Measurements from ENCODE around the gene CENPH. TPM values are rescaled to one million over a fixed set of nuclear protein-coding genes. Genes with fewer than 3 reads are reported as not detected.
A peak's percentile ranks its signal among the peaks of the same experiment; 100 is the strongest.
"Not testable (repeated sequence)": the region's sequence is repeated elsewhere in the genome, so short reads cannot be mapped to it uniquely, and the experiment has no call there.

The CENPH gene
- total and polyA plus RNA-seq, 2 donors, result 3.9 to 20.5 TPM

DNA sequence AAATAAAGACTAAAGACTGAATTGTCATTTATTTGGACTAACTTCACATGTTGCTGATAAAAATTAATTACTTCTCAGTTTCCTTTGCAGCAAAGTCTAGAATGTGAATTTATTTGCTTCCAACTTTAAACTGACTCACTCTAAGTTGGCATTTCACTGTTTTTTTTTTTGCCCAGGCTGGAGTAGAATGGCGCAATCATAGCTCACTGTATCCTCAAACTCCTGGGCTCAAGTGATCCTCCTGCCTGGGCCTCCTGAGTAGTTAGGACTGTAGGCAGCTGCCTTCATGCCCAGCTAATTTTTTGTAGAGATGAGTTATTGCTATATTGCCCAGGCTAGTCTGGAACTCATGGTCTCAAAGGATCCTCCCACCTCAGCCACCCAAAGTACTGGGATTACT lies 18.9 kb upstream of the CENPH start:
- H3K4me1 ChIP-seq (ENCODE audit: insufficient read depth), result no peaks in the 10 kb centered on the region
- no peak overlapping the region for H3K27ac ChIP-seq (ENCODE audit: low read depth)
- H3K4me3 ChIP-seq (ENCODE audit: low read depth, low read length), result no peak overlapping the region
- 100% methylated on average over 1 of the region's 1 CpG for WGBS
- DNase-seq (ENCODE audit: extremely low spot score), result no peak
- H3K36me3 ChIP-seq (ENCODE audit: insufficient read depth), result peaks cover 2% of the 10 kb centered on the region

DNA sequence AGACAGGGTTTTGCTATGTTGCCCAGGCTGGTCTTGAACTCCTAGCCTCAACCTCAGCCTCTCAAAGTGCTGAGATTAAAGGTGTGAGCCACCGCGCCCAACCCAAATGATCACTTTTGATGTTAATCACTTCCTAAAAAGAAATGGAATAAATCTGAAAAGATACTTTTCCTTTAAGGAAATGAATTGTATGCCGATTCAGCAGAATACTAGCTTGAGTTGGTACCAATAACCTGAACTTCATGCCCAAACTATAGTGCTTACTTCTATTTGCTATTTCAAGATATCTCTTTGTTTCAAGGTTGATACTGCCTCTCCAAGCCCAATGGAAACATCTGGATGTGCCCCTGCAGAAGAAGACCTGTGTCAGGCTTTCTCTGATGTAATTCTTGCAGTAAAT lies 18.4 kb upstream of the CENPH start:
- no peaks in the 10 kb centered on the region for H3K4me1 ChIP-seq (ENCODE audit: insufficient read depth)
- 97% methylated on average over 3 of the region's 3 CpGs for WGBS
- peaks cover 2% of the 10 kb centered on the region for H3K36me3 ChIP-seq (ENCODE audit: insufficient read depth)
- no peak for DNase-seq (ENCODE audit: extremely low spot score)
- H3K27ac ChIP-seq (ENCODE audit: low read depth), result no peak overlapping the region
- no peak overlapping the region for H3K4me3 ChIP-seq (ENCODE audit: low read depth, low read length)

DNA sequence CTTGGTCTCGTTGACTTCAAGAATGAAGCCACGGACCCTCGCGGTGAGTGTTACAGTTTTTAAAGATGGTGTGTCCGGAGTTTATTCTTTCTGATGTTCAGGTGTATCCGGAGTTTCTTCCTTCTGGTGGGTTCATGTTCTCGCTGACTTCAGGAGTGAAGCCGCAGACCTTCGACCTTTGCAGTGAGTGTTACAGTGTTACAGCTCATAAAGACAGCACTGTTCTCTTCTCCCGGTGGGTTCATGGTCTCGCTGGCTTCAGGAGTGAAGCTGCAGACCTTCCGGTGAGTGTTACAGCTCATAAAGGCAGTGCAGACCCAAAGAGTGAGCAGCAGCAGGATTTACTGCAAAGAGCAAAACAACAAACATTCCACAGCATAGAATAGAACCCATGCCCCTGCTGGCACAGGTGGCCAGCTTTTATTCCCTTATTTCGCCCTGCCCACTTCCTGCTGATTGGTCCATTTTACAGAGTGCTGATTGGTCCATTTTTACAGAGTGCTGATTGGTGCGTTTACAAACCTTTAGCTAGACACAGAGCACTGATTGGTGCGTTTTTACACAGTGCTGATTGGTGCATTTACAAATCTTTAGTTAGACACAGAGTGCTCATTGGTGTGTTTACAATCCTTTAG lies 7.6 kb upstream of the CENPH start:
- H3K27ac ChIP-seq (ENCODE audit: low read depth); H3K4me3 ChIP-seq (ENCODE audit: low read depth, low read length); H3K4me1 ChIP-seq (ENCODE audit: insufficient read depth); H3K36me3 ChIP-seq (ENCODE audit: insufficient read depth); DNase-seq (ENCODE audit: extremely low spot score): not testable (repeated sequence)
- WGBS, result 89% methylated on average over 15 of the region's 15 CpGs

DNA sequence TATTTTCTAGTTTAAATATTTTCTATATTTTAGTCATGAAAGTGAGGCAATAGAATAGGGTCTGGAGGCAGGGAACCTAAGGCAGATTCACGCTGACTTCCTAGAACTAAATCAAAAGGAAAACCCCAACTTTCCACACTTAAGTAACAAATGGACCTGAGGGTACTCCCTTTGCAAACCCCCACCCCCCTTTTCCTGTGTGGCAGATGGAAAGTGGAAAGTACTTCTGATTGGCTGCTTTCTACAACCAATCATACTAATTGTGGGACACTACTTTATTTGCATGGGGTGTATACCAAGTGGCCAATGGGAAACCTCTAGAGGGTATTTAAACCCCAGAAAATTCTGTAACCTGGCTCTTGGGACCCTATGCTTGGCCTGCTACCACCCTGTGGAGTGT lies 4.8 kb upstream of the CENPH start:
- Histone ChIP-seq H3K4me1 (ENCODE audit: insufficient read depth) (no peaks in the 10 kb centered on the region), H3K27ac (ENCODE audit: low read depth) (no peak overlapping the region), H3K36me3 (ENCODE audit: insufficient read depth) (no peaks in the 10 kb centered on the region), H3K4me3 (ENCODE audit: low read depth, low read length) (no peak overlapping the region)
- 91% methylated on average over 1 of the region's 1 CpG for WGBS
- DNase-seq (ENCODE audit: extremely low spot score), result no peak

DNA sequence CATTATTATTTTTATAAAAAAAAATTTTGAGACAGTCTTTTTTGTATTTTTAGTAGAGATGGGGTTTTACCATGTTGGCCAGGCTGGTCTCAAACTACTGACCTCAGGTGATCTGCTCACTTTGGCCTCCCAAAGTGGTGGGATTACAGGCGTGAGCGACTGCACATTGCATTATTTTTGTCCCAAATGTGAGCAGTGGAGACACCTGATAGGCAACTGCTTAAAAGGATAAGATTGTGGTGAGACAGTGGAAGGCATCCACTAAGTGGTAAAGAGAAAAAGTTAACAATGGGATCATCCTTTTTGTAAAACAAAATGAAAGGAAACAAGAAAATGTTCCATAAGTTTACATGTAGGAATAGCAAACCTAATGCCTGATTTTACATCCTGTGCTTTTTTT lies 2.0 kb upstream of the CENPH start:
- WGBS, result 89% methylated on average over 2 of the region's 2 CpGs
- Histone ChIP-seq H3K4me1 (ENCODE audit: insufficient read depth) (peaks cover 2% of the 10 kb centered on the region), H3K4me3 (ENCODE audit: low read depth, low read length) (no peak overlapping the region), H3K36me3 (ENCODE audit: insufficient read depth) (no peaks in the 10 kb centered on the region), H3K27ac (ENCODE audit: low read depth) (no peak overlapping the region)
- no peak for DNase-seq (ENCODE audit: extremely low spot score)

DNA sequence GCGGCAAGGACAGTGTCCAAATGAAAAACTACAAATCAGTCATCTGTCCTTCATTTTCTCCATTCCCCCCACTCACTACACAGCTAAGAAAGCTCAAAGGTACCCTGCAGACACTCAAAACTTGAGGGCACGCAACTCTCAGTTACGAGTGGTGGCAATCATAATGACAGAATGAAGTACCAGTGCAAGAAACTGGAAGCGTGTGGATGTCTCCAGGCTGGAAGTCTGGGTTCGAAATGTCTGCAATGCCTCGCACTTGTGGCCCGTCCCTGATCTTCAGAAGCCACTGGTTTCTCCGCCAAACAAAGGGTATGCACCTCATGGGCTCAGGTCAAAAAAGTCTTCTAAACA lies 597 bp upstream of the CENPH start:
- 13% methylated on average over 8 of the region's 8 CpGs for WGBS
- H3K27ac ChIP-seq (ENCODE audit: low read depth), result peak overlapping the region; percentile 4
- DNase-seq (ENCODE audit: extremely low spot score), result no peak
- peaks cover 2% of the 10 kb centered on the region for H3K4me1 ChIP-seq (ENCODE audit: insufficient read depth)
- H3K4me3 ChIP-seq (ENCODE audit: low read depth, low read length), result peak overlapping the region; percentile 69
- H3K36me3 ChIP-seq (ENCODE audit: insufficient read depth), result no peaks in the 10 kb centered on the region

DNA sequence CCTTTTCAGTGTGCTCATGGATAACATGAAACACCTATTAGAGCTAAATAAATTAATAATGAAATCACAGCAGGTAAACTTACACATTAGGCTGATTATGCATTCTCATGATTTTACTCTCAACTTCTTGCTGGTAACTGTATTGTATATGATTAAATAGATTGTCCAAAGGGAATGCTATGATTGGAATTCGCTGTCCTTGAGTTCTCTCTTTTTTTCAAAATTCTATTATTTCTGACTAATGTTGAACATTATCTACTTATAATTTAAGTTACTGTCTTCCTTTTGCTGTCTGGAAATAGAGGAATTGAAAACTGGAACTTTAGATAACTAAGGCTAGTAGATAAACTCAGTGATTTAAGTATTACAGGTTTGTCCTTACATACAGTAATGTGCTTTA lies 13.1 kb downstream of the CENPH start:
- WGBS, result 94% methylated on average over 1 of the region's 1 CpG
- DNase-seq (ENCODE audit: extremely low spot score), result no peak
- H3K36me3 ChIP-seq (ENCODE audit: insufficient read depth), result no peaks in the 10 kb centered on the region
- no peak overlapping the region for H3K27ac ChIP-seq (ENCODE audit: low read depth)
- H3K4me1 ChIP-seq (ENCODE audit: insufficient read depth), result no peaks in the 10 kb centered on the region
- no peak overlapping the region for H3K4me3 ChIP-seq (ENCODE audit: low read depth, low read length)

DNA sequence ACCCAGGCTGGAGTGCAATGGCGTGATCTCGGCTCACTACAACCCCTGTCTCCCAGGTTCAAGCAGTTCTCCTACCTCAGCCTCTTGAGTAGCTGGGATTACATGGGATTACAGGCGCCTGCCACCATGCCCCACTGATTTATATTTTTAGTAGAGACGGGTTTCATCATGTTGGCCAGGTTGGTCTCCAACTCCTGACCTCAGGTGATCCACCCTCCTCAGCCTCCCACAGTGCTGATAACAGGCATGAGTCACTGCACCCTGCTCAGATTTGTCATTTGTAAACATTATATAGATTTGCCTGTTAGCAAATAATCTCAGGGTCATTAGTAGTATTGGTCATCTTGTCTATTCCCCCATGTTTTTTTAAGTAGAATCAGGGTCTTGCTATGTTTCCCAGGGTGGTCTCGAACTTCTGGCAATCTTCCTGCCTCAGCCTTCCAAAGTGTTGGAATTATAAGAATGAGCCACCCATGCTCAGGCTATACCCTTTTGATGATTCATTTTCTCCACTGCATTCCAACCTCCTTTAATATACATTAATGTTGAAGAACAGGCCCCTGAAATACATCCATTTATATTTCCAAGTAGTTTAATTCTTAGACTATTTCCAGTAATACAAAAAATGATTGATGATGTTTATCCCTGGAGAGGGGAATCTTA lies 17.3 kb downstream of the CENPH start:
- Histone ChIP-seq H3K4me3 (ENCODE audit: low read depth, low read length) (no peak overlapping the region), H3K4me1 (ENCODE audit: insufficient read depth) (no peaks in the 10 kb centered on the region), H3K27ac (ENCODE audit: low read depth) (no peak overlapping the region), H3K36me3 (ENCODE audit: insufficient read depth) (no peaks in the 10 kb centered on the region)
- WGBS, result 89% methylated on average over 5 of the region's 5 CpGs
- DNase-seq (ENCODE audit: extremely low spot score), result no peak

DNA sequence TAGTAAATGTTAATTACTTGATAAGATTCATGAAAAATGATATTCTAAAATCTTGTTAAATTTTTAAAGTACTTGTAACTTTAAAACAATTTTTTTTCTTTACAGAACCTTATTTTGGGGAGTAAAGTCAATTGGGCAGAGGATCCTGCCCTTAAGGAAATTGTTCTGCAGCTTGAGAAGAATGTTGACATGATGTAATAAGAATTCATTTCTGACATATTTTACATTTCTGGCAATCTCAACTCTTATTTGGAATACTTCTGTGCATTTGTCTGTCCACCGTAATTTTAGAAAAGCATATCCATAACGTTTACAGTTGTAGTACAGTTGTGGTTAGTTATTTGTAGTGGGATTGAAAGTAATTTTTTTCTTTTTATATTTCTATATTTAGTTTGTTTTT lies 20.2 kb downstream of the CENPH start:
- Histone ChIP-seq H3K27ac (ENCODE audit: low read depth) (no peak overlapping the region), H3K4me3 (ENCODE audit: low read depth, low read length) (no peak overlapping the region), H3K36me3 (ENCODE audit: insufficient read depth) (no peaks in the 10 kb centered on the region), H3K4me1 (ENCODE audit: insufficient read depth) (no peaks in the 10 kb centered on the region)
- 65% methylated on average over 2 of the region's 2 CpGs for WGBS
- no peak for DNase-seq (ENCODE audit: extremely low spot score)

DNA sequence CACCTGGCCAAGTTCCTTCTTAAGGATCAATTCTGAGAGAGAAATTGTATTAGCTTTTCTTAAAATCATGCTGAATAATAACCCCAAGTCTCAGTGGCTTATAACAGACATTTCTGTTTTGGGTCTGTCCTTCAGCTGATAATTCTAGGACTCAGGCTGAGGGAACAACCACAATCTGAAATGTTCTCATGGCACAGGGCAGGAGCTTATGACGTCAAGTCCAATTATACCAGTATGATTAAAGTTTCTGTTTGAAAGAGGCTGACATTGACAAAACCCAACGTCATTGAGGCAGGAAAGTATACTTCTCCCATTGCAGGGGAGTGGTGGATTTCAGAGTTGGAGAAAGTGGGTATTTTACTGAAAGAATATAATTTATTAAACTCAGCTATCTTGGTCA lies 21.8 kb downstream of the CENPH start:
- WGBS, result 88% methylated on average over 2 of the region's 2 CpGs
- DNase-seq (ENCODE audit: extremely low spot score), result no peak
- Histone ChIP-seq H3K4me3 (ENCODE audit: low read depth, low read length) (no peak overlapping the region), H3K36me3 (ENCODE audit: insufficient read depth) (no peaks in the 10 kb centered on the region), H3K27ac (ENCODE audit: low read depth) (no peak overlapping the region), H3K4me1 (ENCODE audit: insufficient read depth) (no peaks in the 10 kb centered on the region)

DNA sequence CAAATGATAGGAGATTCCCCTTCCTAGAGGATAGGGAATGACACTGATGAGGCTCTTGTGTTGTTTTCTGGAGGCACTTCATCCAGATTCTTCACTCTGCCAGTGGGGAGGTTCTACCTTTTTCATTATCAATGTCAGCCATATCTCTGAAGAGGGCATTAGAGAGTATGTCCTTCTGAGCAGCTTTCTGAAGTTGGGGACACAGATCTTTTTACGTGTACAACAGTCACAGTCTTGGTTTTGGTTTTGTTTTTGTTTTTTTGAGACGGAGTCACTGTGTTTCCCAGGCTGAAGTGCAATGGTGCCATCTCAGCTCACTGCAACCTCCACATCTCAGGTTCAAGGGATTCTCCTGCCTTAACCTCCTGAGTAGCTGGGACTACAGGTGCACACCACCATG lies 22.6 kb downstream of the CENPH start:
- H3K36me3 ChIP-seq (ENCODE audit: insufficient read depth), result no peaks in the 10 kb centered on the region
- no peak overlapping the region for H3K4me3 ChIP-seq (ENCODE audit: low read depth, low read length)
- no peak overlapping the region for H3K27ac ChIP-seq (ENCODE audit: low read depth)
- H3K4me1 ChIP-seq (ENCODE audit: insufficient read depth), result no peaks in the 10 kb centered on the region
- 88% methylated on average over 2 of the region's 2 CpGs for WGBS
- no peak for DNase-seq (ENCODE audit: extremely low spot score)

DNA sequence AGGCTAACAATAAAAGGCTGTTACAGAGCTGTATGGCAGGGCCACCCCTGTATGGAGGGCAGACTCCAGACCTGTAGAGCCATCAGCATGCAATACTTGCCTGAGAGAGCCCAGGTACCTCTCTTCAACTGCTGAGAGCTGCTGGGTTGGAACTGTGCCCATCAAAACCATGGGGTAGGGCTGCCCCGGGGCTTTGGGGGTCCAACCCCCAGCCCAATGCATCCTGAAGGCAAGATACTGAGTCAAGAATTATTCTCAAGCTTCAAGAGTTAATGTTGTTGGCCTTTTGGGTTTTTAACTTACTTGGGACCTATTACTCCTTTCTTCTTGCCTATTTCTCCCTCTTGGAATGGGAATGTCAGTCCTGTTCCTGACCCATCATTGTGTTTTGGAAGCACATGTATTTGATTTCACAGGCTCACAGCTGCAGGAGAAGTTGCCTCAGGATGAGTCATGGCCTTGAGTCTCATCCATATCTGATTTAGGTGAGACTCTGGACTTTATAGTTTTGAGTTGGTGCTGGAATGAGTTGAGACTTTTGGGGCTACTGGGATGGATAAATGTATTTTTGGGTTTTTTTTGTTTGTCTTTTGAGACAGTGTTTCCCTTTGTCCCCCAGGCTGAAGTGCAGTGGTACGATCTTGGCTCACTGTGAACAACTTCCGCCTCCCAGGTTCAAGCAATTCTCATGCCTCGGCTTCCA lies 24.3 kb downstream of the CENPH start:
- H3K4me3 ChIP-seq (ENCODE audit: low read depth, low read length), result no peak overlapping the region
- no peaks in the 10 kb centered on the region for H3K36me3 ChIP-seq (ENCODE audit: insufficient read depth)
- 91% methylated on average over 4 of the region's 4 CpGs for WGBS
- H3K4me1 ChIP-seq (ENCODE audit: insufficient read depth), result no peaks in the 10 kb centered on the region
- no peak for DNase-seq (ENCODE audit: extremely low spot score)
- H3K27ac ChIP-seq (ENCODE audit: low read depth), result no peak overlapping the region

DNA sequence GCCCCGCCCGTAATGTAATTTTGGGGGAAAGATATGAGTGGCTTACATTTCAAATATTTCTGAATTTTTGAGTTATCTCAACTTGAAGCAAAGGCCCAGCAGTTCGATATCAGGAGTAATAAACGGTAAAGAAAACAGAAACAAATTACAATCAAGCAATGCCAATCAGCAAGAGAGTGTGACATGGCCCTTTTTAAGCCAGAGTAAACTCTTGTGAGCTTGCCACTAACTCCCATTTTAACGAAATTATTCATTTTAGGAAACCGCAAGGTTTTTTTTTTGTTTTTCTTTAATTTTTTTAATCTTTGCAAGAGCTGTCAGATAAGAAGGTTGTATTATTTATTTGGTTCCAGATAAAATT lies 27.7 kb downstream of the CENPH start:
- Histone ChIP-seq H3K4me3 (ENCODE audit: low read depth, low read length) (peak overlapping the region; percentile 88), H3K4me1 (ENCODE audit: insufficient read depth) (no peaks in the 10 kb centered on the region), H3K36me3 (ENCODE audit: insufficient read depth) (no peaks in the 10 kb centered on the region), H3K27ac (ENCODE audit: low read depth) (no peak overlapping the region)
- DNase-seq (ENCODE audit: extremely low spot score), result no peak
- WGBS, result 49% methylated on average over 6 of the region's 6 CpGs

All from urinary bladder (tissue), 4 donors.